HepG2 (cell line): Measurements from ENCODE around the gene TRPV2. TPM values are rescaled to one million over a fixed set of nuclear protein-coding genes. Genes with fewer than 3 reads are reported as not detected.
A peak's percentile ranks its signal among the peaks of the same experiment; 100 is the strongest.

Experiments used
- ATM ChIP-seq: fragments of 450-650 bp; IDR thresholded peaks from 2 replicates; pipeline ENCODE4 v1.7.1; 2017; ENCODE audit warnings: mild to moderate bottlenecking, borderline replicate concordance
- EED ChIP-seq: sonication (generic); formaldehyde crosslinking; IDR thresholded peaks from 2 replicates; pipeline ENCODE4 v1.5.0; 2020; ENCODE audit warnings: mild to moderate bottlenecking, missing genetic modification reagents
- POLR2A ChIP-seq, 2 experiments: IDR thresholded peaks; 2 replicates each; pipeline ENCODE4 v1.6.1; 2011; ENCODE audit warnings: low read depth in 2 of 2, low read length in 2 of 2, mild to moderate bottlenecking in 1 of 2, moderate library complexity in 1 of 2; ENCODE audit not compliant: insufficient read depth in 1 of 2
- SATB2 ChIP-seq: sonication (generic); formaldehyde crosslinking; IDR thresholded peaks from 2 replicates; pipeline ENCODE4 v1.5.0; 2020; ENCODE audit warnings: missing genetic modification reagents
- SRSF4 ChIP-seq: fragments of 200-400 bp; formaldehyde crosslinking; IDR thresholded peaks from one replicate; pipeline ENCODE4 v1.6.1; 2018; ENCODE audit warnings: mild to moderate bottlenecking, low read depth, low read length, moderate library complexity; ENCODE audit not compliant: poor library complexity, severe bottlenecking
- STAG1 ChIP-seq: sonication (generic); formaldehyde crosslinking; IDR thresholded peaks from 2 replicates; pipeline ENCODE4 v1.4.0; 2020; ENCODE audit warnings: missing genetic modification reagents
- TAF1 ChIP-seq: sonication (generic); formaldehyde crosslinking; IDR thresholded peaks from 2 replicates; pipeline ENCODE4 v1.4.0; 2020; ENCODE audit warnings: missing genetic modification reagents
- XRCC5 ChIP-seq: fragments of 200-400 bp; formaldehyde crosslinking; optimal IDR thresholded peaks from 2 replicates; pipeline ENCODE3; 2017; ENCODE audit warnings: mild to moderate bottlenecking, low read length
- ZFP91 ChIP-seq: sonication (generic); formaldehyde crosslinking; IDR thresholded peaks from 2 replicates; pipeline ENCODE4 v1.9.0; 2022; ENCODE audit warnings: missing genetic modification reagents, mild to moderate bottlenecking, borderline replicate concordance
- ZIK1 ChIP-seq: sonication (generic); formaldehyde crosslinking; IDR thresholded peaks from 2 replicates; pipeline ENCODE4 v1.5.0; 2020; ENCODE audit warnings: mild to moderate bottlenecking, low read depth, missing genetic modification reagents, borderline replicate concordance
- ZMYM4 ChIP-seq: sonication (generic); formaldehyde crosslinking; IDR thresholded peaks from 2 replicates; pipeline ENCODE4 v1.8.1; 2023; ENCODE audit warnings: mild to moderate bottlenecking, missing genetic modification reagents
- ZNF292 ChIP-seq: sonication (generic); formaldehyde crosslinking; IDR thresholded peaks from 2 replicates; pipeline ENCODE4 v1.8.1; 2022; ENCODE audit warnings: mild to moderate bottlenecking, low read depth, missing genetic modification reagents, borderline replicate concordance
- ZNF430 ChIP-seq: sonication (generic); formaldehyde crosslinking; IDR thresholded peaks from 2 replicates; pipeline ENCODE4 v1.9.0; 2021; ENCODE audit warnings: mild to moderate bottlenecking, missing genetic modification reagents
- ZNF446 ChIP-seq: sonication (generic); formaldehyde crosslinking; IDR thresholded peaks from 2 replicates; pipeline ENCODE4 v1.5.0; 2020; ENCODE audit warnings: mild to moderate bottlenecking, missing genetic modification reagents
- ZNF782 ChIP-seq: sonication (generic); formaldehyde crosslinking; IDR thresholded peaks from 2 replicates; pipeline ENCODE4 v1.4.0; 2020; ENCODE audit warnings: missing genetic modification reagents, mild to moderate bottlenecking, borderline replicate concordance
- ZSCAN25 ChIP-seq: sonication (generic); formaldehyde crosslinking; IDR thresholded peaks from 2 replicates; pipeline ENCODE4 v1.8.0; 2022; ENCODE audit warnings: mild to moderate bottlenecking, missing genetic modification reagents
- ZZZ3 ChIP-seq: sonication (generic); formaldehyde crosslinking; IDR thresholded peaks from 2 replicates; pipeline ENCODE4 v1.4.0; 2020; ENCODE audit warnings: missing genetic modification reagents, mild to moderate bottlenecking, borderline replicate concordance
- polyA plus RNA-seq, 8 experiments: library from polyadenylated mRNA; depleted of rRNA in 3 of 8; stranded (reverse) in 7 of 8; unstranded in 1 of 8; fragments of >200 nt; fragmentation: Illumina TruSeq in 4 of 8; extraction: Trizol in 4 of 8; gene quantifications; 2 replicates each; pipeline versions ENCODE4 v1.2.1 to v1.2.3, GENCODE V29; 2011 to 2016; ENCODE audit warnings: low read depth in 4 of 8, missing spikeins in 1 of 8, mixed read lengths in 1 of 8; ENCODE audit not compliant: insufficient read depth in 1 of 8
- total RNA-seq, 5 experiments: library from RNA; depleted of rRNA; stranded (reverse); fragments of >200 nt; fragmentation: Illumina TruSeq; extraction: Trizol; gene quantifications; 2 replicates each; pipeline ENCODE4 v1.2.3, GENCODE V29; 2016; ENCODE audit warnings: low read depth in 1 of 5
- TF ChIP-seq, protein P1 (sequence below): sonication (generic); formaldehyde crosslinking; IDR thresholded peaks from 2 replicates; pipeline ENCODE4 v1.5.1; 2020; ENCODE audit warnings: mild to moderate bottlenecking, missing genetic modification reagents, borderline replicate concordance
- TF ChIP-seq, protein P2 (sequence below): IDR thresholded peaks from 2 replicates; pipeline ENCODE4 v1.6.1; 2012; ENCODE audit warnings: inconsistent platforms
- TF ChIP-seq, protein P3 (sequence below): sonication (generic); IDR thresholded peaks from 2 replicates; pipeline ENCODE4 v1.6.1; 2016; ENCODE audit warnings: low read depth, borderline replicate concordance

TRPV2 gene
- total and polyA plus RNA-seq, 2 of the 13 experiments (the other 11 are each of a cell fraction or from before 2014, with no cell fraction given), result 13.6 to 21.3 TPM

DNA sequence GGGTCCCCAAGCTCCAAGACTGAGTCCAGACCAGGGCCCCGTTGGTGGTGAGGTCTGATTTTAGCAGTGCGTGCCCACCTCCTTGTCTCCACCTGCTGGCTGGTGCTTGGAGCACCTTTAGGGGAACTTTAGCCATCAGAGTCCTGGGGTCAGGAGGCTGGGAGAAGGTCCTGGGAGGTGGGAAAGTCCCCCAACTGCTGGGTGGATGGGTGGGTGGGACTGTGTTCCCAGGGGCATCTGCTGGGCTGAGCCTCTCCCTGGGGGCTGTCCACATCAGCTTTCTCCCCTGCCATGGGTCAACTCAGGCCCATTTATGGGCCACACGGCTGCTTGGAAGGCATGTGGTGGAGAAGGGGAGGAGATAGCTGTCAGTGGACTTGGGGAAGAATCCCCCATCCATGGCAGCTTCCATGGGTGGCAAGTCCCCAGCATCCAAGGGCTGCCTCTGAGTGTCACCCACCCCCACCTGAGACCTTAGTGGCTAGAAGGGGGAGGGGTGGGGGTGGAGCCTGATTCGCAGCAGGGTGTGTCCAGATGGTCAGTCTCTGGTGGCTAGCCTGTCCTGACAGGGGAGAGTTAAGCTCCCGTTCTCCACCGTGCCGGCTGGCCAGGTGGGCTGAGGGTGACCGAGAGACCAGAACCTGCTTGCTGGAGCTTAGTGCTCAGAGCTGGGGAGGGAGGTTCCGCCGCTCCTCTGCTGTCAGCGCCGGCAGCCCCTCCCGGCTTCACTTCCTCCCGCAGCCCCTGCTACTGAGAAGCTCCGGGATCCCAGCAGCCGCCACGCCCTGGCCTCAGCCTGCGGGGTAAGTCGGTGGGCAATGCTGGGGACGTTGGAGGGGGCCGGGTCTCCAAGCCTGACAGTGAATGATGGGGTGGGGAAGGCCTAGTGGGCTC is at the start of gene TRPV2 (continued):
- TF ChIP-seq, protein P1, sequence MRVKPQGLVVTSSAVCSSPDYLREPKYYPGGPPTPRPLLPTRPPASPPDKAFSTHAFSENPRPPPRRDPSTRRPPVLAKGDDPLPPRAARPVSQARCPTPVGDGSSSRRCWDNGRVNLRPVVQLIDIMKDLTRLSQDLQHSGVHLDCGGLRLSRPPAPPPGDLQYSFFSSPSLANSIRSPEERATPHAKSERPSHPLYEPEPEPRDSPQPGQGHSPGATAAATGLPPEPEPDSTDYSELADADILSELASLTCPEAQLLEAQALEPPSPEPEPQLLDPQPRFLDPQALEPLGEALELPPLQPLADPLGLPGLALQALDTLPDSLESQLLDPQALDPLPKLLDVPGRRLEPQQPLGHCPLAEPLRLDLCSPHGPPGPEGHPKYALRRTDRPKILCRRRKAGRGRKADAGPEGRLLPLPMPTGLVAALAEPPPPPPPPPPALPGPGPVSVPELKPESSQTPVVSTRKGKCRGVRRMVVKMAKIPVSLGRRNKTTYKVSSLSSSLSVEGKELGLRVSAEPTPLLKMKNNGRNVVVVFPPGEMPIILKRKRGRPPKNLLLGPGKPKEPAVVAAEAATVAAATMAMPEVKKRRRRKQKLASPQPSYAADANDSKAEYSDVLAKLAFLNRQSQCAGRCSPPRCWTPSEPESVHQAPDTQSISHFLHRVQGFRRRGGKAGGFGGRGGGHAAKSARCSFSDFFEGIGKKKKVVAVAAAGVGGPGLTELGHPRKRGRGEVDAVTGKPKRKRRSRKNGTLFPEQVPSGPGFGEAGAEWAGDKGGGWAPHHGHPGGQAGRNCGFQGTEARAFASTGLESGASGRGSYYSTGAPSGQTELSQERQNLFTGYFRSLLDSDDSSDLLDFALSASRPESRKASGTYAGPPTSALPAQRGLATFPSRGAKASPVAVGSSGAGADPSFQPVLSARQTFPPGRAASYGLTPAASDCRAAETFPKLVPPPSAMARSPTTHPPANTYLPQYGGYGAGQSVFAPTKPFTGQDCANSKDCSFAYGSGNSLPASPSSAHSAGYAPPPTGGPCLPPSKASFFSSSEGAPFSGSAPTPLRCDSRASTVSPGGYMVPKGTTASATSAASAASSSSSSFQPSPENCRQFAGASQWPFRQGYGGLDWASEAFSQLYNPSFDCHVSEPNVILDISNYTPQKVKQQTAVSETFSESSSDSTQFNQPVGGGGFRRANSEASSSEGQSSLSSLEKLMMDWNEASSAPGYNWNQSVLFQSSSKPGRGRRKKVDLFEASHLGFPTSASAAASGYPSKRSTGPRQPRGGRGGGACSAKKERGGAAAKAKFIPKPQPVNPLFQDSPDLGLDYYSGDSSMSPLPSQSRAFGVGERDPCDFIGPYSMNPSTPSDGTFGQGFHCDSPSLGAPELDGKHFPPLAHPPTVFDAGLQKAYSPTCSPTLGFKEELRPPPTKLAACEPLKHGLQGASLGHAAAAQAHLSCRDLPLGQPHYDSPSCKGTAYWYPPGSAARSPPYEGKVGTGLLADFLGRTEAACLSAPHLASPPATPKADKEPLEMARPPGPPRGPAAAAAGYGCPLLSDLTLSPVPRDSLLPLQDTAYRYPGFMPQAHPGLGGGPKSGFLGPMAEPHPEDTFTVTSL (CRISPR knock-in tag), result no peak
- peak; percentile 75 for TF ChIP-seq ZNF292 (CRISPR knock-in tag)
- TF ChIP-seq, protein P2, sequence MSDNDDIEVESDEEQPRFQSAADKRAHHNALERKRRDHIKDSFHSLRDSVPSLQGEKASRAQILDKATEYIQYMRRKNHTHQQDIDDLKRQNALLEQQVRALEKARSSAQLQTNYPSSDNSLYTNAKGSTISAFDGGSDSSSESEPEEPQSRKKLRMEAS, result 0 out of 2 replicates have a peak, but pooled peaks have one; percentile 12
- peak; percentile 30; the same call in 1 of the 2 replicates for TF ChIP-seq ZIK1 (CRISPR knock-in tag)
- 0 out of 2 replicates have a peak, but pooled peaks have one; percentile 22 for TF ChIP-seq ZZZ3 (CRISPR knock-in tag)
- no peak for TF ChIP-seq ATM
- TF ChIP-seq EED (CRISPR knock-in tag), result no peak
- TF ChIP-seq SATB2 (CRISPR knock-in tag), result no peak
- TF ChIP-seq ZNF430 (CRISPR knock-in tag), result 0 out of 2 replicates have a peak, but pooled peaks have one; percentile 34
- TF ChIP-seq STAG1, result peak; percentile 75
- peak; percentile 89 for TF ChIP-seq XRCC5
- TF ChIP-seq ZSCAN25 (CRISPR knock-in tag), result 0 out of 2 replicates have a peak, but pooled peaks have one; percentile 30
- TF ChIP-seq POLR2A (IDR thresholded peaks at IDR 0.05; ENCODE audit: insufficient read depth in 1 of 2, low read depth in 2 of 2, low read length in 2 of 2), result 0 out of 4 replicates have a peak, but pooled peaks of 1 of the 2 experiments have one; percentile 35
- TF ChIP-seq ZFP91 (CRISPR knock-in tag), result peak; percentile 46
- peak; percentile 47; the same call in 1 of the 2 replicates for TF ChIP-seq ZNF782
- TF ChIP-seq ZNF446 (CRISPR knock-in tag), result no peak
- TF ChIP-seq, protein P3, sequence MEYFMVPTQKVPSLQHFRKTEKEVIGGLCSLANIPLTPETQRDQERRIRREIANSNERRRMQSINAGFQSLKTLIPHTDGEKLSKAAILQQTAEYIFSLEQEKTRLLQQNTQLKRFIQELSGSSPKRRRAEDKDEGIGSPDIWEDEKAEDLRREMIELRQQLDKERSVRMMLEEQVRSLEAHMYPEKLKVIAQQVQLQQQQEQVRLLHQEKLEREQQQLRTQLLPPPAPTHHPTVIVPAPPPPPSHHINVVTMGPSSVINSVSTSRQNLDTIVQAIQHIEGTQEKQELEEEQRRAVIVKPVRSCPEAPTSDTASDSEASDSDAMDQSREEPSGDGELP, result peak; percentile 23; the same call in 1 of the 2 replicates
- TF ChIP-seq TAF1 (CRISPR knock-in tag), result peak; percentile 58; the same call in 1 of the 2 replicates
- no peak for TF ChIP-seq SRSF4
- peak; percentile 55 for TF ChIP-seq ZMYM4 (CRISPR knock-in tag)
